ENCODE results near the gene CCDC27. TPM values are rescaled to one million over a fixed set of nuclear protein-coding genes. Genes with fewer than 3 reads are reported as not detected.

Gene CCDC27
- total RNA-seq, 1 experiment from 2014 or later = not detected

DNA sequence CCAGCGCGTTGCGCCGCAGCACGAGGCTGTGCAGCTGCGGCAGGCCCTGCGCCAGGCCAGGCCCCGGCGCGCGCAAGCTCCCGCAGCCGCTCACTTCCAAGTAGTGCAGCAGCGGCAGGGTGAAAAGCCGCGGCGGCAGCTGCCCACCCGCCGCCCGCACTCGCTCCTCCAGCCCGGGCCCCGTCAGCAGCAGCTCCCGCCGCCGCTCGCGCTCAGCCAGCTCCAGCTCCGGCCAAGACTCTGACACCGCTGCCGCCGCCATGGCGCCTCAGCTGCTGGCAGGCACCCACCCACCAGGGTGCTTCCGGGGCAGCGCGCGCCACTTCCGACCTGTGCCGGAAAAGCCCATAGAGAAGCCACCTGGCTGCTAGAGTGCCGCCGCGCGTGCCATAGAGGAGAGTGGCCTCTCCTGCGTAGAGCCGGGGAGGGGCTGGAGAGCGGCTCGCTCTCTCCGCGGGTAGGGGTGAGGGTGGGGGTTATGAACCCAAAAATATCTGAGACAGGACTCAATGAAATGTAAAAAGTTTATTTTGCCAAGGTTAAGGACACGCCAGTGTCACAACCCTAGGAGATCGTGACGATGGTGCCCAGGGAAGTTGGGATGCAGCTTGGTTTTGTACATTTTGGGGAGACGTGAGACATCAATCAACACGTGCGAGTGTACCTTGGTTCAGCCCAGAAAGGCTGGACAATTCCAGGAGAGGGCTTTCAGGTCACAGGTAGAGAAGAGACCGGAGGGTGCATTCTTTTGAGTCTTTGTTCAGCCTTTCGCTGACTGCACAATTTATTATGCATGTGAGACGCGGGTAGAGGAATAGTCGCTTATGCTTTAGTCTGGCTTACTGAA lies 44.2 kb downstream of the CCDC27 start, which contains the start of gene LRRC47 (continued):
- TF ChIP-seq SRF (IDR thresholded peaks at IDR 0.05; ENCODE audit: low read depth) (no peak), RAD21 (IDR thresholded peaks at IDR 0.05; ENCODE audit: low read depth) (no peak), POLR2AphosphoS5 (IDR thresholded peaks at IDR 0.05; ENCODE audit: low read depth, low read length) (peak; percentile 78), EGR1 (IDR thresholded peaks at IDR 0.05; ENCODE audit: low read depth) (peak; percentile 76), POLR2A (IDR thresholded peaks at IDR 0.05; ENCODE audit: borderline replicate concordance, extremely low read depth, insufficient read depth, insufficient read length) (peak; percentile 61), EZH2 (IDR thresholded peaks at IDR 0.05) (no peak)
- TF ChIP-seq, protein P1, sequence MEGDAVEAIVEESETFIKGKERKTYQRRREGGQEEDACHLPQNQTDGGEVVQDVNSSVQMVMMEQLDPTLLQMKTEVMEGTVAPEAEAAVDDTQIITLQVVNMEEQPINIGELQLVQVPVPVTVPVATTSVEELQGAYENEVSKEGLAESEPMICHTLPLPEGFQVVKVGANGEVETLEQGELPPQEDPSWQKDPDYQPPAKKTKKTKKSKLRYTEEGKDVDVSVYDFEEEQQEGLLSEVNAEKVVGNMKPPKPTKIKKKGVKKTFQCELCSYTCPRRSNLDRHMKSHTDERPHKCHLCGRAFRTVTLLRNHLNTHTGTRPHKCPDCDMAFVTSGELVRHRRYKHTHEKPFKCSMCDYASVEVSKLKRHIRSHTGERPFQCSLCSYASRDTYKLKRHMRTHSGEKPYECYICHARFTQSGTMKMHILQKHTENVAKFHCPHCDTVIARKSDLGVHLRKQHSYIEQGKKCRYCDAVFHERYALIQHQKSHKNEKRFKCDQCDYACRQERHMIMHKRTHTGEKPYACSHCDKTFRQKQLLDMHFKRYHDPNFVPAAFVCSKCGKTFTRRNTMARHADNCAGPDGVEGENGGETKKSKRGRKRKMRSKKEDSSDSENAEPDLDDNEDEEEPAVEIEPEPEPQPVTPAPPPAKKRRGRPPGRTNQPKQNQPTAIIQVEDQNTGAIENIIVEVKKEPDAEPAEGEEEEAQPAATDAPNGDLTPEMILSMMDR (IDR thresholded peaks at IDR 0.05 in 2 of 3, conservative IDR thresholded peaks at IDR 0.05 in 1 of 3; ENCODE audit: borderline replicate concordance in 1 of 3, insufficient read depth in 1 of 3, low read depth in 2 of 3, low read length in 2 of 3) = no peak
- TF ChIP-seq, protein P2, sequence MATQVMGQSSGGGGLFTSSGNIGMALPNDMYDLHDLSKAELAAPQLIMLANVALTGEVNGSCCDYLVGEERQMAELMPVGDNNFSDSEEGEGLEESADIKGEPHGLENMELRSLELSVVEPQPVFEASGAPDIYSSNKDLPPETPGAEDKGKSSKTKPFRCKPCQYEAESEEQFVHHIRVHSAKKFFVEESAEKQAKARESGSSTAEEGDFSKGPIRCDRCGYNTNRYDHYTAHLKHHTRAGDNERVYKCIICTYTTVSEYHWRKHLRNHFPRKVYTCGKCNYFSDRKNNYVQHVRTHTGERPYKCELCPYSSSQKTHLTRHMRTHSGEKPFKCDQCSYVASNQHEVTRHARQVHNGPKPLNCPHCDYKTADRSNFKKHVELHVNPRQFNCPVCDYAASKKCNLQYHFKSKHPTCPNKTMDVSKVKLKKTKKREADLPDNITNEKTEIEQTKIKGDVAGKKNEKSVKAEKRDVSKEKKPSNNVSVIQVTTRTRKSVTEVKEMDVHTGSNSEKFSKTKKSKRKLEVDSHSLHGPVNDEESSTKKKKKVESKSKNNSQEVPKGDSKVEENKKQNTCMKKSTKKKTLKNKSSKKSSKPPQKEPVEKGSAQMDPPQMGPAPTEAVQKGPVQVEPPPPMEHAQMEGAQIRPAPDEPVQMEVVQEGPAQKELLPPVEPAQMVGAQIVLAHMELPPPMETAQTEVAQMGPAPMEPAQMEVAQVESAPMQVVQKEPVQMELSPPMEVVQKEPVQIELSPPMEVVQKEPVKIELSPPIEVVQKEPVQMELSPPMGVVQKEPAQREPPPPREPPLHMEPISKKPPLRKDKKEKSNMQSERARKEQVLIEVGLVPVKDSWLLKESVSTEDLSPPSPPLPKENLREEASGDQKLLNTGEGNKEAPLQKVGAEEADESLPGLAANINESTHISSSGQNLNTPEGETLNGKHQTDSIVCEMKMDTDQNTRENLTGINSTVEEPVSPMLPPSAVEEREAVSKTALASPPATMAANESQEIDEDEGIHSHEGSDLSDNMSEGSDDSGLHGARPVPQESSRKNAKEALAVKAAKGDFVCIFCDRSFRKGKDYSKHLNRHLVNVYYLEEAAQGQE (IDR thresholded peaks at IDR 0.05; ENCODE audit: low read depth) = no peak
- TF ChIP-seq, protein P3, sequence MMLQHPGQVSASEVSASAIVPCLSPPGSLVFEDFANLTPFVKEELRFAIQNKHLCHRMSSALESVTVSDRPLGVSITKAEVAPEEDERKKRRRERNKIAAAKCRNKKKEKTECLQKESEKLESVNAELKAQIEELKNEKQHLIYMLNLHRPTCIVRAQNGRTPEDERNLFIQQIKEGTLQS (IDR thresholded peaks at IDR 0.05) = no peak

Data from HCT116 (cell line).